NCI-H1105 treated with DMSO at 0.1 percent for 48 hours (cell line): ENCODE measurements around the gene ZACN.
A peak's percentile ranks its signal among the peaks of the same experiment; 100 is the strongest.

Source experiments
- DNase-seq: peaks from one replicate; lab custom pipeline; 2025; lab: John Stamatoyannopoulos, UW

Gene ZACN

GRCh38 chr17:76103274-76104139, 24.5 kb downstream of the ZACN start, which contains the start of gene EXOC7:
Gene EXOC7 (minus strand): TSS chr17:76103787. CDS start chr17:76103692, 95 bp downstream.
- DNase-seq, result peak; percentile 82

DNA sequence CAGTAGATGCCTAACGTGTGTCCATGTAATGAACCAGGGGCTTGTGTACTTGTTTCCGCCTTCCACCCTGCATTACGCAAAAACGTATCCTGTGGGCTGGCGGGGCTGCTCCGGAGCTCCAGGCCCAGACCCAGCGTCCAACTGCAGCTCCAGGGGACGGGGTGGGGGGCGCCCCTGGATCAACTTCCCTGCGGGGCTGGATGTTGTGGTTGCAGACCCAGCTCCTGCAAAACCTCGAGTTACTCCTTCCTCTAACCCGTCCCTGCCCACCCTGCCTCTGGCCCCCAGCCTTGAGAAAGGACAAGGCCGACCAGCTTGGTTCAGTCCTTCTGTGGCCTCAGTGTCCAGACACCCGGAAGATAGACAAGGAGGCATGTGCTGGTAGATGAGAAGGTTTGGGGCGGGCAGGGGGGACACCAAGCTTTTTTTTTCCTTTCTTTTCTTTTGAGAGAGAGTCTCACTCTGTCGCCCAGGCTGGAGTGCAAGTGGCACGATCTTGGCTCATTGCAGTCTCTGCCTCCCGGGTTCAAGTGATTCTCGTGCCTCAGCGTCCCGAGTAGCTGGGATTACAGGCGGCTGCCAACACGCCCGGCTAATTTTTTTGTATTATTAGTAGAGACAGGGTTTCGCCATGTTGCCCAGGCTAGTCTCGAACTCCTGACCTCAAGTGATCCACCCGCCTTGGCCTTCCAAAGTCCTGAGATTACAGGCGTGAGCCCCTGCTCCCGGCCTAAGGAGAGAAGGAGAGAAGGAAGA, 25.3 kb downstream of the ZACN start:
- no peak for DNase-seq

GRCh38 chr17:76104896-76105231, 25.9 kb downstream of the ZACN start:
- DNase-seq, result no peak

DNA sequence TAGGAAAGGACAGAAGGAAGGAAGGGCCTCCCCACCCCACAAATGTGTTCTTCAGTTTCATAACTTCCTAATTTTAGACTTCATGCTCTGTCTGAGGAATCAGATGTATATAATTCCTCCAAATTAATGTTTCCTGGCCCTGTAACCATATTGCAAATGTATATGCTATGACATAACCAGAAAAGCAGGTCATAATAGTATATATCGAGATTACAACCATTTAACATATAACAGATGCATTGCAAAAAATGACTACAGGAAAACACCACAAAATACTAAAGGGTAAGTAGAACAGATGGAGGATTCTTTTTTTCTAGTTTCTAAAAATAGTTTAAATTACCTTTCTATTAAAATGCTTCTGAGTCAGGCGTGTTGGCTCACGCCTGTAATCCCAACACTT, 27.7 kb downstream of the ZACN start:
- DNase-seq, result no peak

- DNase-seq, result no peak
Observed at GRCh38 chr17:76107509-76107908, 28.5 kb downstream of the ZACN start.

DNA sequence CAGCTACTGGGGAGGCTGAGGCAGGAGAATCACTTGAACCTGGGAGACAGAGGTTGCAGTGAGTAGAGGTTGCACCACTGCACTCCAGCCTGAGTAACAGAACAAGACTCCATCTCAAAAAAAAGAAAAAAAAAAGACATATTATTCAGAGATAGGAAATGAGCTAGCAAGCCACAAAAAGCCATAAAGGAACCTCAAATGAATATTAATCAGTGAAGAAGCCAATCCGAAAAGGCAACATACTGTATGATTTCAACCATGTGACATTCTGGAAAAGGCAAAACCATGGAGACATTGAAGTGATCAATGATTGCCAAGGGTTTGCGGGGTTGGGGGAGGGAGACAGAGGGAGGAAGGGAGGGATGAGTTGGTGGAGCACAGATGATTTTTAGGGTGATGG, 33.0 kb downstream of the ZACN start:
- DNase-seq, result no peak

- no peak for DNase-seq
Observed at GRCh38 chr17:76115138-76115754, 36.3 kb downstream of the ZACN start.

GRCh38 chr17:76119409-76120371, 40.7 kb downstream of the ZACN start:
- DNase-seq, result no peak

- DNase-seq, result no peak
Observed at GRCh38 chr17:76120658-76121008, 41.7 kb downstream of the ZACN start.

DNA sequence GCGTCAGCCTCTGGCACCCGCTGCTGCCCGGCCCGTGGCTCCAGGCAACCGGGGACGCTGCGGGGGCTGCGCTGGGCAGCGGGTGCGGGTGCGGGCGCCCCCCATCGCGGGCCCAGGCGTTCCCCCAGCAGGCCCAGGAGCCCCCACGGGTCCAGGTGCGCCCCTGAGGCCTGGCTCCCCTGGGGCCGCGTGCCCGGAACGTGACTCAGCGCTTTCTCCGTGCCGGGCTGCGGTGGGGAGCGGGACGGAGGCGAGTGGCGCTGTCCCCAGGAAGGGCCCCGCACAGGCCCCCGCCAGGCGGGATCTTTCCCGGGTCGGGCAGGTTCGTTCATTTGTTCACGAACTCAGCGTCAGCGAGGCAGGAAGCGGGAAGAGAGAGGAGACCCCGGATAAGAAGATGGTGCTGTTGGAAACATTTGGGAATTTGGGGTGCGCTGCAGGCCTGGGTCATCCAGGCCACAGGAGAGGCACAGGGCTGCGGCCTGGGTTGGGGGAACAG, 43.0 kb downstream of the ZACN start:
- DNase-seq, result no peak

DNA sequence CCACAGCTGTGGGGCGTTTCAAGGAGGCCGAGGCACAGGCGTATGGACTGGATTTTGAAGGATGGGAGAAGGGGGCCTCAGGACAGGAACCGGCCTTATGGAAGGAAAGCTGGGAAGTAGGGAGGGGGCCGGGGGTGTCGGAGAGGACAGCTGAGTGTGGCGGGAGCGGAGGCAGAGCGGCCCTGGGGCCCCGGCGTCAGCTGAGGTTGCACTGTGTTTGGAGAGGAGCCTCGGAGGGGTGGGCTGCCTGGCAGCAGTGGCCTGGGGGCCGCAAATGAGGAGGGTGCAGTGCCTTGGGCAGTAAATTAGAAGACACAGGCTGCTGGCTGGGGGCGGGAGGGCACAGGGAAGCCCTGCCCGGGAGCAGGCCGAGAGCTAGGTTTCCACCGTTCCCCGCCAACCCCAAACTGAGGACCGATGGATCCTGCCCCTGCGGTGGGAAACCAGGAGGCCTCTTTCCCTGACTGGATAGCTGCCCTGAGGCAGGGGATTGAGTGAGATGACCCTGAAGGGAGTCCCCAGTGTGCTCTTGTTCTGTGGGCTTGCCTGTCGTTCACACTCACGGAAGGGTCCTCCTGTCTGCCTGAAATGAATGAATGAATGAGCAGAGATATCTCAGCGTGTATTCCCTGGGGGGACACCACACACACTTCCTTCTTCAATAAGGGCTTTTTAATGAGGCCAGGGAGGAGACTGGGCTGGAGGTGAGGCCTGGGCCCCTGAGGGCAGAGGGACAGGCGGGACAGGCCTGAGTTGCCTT, 43.6 kb downstream of the ZACN start:
- DNase-seq, result no peak

DNA sequence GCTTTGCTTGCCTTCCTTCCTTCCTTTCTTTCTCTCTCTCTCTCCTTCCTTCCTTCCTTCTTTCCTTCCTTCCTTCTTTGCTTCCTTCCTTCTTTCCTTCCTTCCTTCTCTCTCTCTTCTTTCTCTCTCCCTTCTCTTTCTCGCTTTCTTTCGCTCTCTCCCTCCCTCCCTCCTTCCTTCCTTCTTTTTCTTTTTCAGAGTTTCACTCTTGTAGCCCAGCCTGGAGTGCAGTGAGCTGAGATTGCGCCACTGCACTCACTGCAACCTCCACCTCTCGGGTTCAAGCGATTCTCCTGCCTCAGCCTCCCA, 44.2 kb downstream of the ZACN start:
- no peak for DNase-seq

GRCh38 chr17:76123749-76124581, 45.0 kb downstream of the ZACN start:
- no peak for DNase-seq

DNA sequence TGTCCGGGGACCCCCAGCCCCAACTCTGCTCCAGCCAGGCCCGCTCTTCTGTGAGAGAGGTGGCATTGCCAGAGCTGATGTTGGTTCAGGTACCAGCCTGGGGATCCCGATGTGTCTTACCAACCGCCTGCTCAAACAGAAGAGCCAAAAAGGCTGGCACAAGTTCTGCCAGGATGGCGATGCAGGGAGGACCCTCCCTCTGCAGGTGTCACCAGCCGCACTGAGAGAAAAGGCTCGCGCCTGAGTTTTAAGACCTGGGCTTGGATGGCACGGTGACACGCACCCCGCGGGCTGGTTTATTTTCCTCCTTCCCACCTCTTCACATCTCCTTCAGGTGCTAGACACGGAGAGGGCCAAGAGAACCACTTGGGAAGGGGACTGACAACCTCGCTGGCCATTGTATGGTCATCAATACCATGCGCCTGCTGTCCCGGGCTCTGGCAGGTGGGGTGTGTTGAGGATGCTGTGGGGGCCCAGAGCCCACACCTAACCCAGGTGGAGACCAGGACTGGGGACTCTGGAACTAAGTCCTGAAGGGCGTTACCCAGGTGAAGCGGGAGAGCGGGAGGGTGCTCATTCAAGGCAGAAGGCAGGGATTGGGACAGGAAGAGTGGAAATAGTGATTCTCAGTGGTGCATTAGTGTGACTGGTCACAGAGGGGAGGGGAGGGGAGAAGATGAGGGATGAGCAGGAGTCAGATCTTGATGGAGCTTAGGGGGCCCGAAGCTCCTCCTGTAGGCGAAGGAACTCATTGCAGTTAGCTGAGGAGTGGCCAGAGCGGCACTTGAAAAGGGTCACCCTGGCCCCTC, 45.8 kb downstream of the ZACN start:
- no peak for DNase-seq

DNA sequence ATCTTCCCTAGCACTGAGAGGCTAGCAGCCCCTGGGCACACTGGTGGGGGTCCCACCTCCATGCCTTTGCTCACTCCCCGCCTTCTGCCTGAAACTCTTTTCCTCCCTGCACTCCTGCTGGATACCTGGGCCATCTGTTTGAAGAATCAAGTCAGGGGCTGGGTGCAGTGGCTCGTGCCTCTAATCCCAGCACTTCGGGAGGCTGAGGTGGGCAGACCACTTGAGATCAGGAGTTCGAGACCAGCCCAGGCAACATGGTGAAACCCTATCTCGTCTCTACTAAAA, 46.4 kb downstream of the ZACN start:
- no peak for DNase-seq

GRCh38 chr17:76125922-76126321, 46.9 kb downstream of the ZACN start:
- no peak for DNase-seq

- DNase-seq, result no peak
Observed at GRCh38 chr17:76130473-76130872, 51.5 kb downstream of the ZACN start.

GRCh38 chr17:76131051-76131691, 52.2 kb downstream of the ZACN start:
- no peak for DNase-seq
